GM21515 (cell line): ENCODE measurements around the gene PRKCE.

Experiments
- ATAC-seq: cut with Tn5 transposase; IDR thresholded peaks from one replicate; pipeline ENCODE4 v1.9.1; 2021; ENCODE audit not compliant: unreplicated experiment

Gene PRKCE

DNA sequence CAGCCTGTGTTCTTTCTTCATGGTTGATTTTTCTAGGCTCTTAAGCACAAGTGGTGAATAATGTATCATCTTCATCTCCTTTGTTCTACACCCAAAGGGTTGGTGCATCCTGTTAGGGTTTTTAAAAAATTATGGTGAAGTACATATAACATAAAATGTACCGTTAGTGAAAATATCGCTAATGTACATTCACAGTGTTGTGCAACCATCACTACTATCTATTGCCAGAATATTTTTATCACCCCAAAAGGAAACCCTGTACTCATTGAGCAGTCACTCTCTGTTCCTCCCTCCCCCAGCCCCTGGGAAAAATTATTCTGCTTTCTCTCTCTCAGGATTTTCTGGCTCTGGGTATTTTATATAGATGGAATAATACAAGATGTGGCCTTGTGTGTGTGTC, 98.5 kb downstream of the PRKCE start:
- ATAC-seq, result no peak

DNA sequence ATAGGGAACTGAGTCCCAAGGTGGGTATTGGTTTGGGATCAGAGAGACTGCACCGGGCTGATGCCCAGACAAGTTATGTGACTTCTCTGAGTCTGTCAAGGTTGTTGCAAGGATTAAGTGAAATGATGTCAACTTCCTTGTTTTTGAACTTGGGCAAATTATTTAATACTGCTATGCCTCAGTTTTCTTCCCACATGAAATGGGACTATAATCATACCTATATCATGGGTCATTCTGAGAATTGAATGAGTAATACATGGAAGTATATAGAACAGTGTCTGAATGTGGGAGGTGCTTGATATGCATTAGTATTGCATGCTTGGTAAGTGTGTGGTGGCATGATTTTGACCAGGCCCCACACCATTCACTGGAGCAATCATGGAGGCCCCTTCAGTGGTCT, 99.0 kb downstream of the PRKCE start:
- ATAC-seq, result no peak

DNA sequence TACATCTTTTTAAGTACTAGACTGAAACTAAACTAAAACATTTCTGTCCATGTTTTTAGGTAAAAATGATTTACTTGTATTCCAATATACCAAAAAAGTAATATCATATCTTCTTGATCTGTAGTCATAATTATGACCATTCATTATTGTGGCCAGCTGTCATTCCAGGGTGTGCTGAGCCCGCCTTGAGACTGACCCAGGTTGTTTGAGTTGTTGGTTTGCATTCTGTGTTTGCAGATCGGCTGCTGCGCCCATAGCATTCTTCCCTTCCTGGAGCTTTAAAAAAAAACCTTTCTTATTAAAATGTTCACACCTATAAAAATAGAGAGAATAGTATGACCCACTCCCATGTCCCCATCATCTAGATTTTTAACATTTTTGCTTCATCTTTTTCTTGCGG, 101.9 kb downstream of the PRKCE start:
- ATAC-seq, result no peak

DNA sequence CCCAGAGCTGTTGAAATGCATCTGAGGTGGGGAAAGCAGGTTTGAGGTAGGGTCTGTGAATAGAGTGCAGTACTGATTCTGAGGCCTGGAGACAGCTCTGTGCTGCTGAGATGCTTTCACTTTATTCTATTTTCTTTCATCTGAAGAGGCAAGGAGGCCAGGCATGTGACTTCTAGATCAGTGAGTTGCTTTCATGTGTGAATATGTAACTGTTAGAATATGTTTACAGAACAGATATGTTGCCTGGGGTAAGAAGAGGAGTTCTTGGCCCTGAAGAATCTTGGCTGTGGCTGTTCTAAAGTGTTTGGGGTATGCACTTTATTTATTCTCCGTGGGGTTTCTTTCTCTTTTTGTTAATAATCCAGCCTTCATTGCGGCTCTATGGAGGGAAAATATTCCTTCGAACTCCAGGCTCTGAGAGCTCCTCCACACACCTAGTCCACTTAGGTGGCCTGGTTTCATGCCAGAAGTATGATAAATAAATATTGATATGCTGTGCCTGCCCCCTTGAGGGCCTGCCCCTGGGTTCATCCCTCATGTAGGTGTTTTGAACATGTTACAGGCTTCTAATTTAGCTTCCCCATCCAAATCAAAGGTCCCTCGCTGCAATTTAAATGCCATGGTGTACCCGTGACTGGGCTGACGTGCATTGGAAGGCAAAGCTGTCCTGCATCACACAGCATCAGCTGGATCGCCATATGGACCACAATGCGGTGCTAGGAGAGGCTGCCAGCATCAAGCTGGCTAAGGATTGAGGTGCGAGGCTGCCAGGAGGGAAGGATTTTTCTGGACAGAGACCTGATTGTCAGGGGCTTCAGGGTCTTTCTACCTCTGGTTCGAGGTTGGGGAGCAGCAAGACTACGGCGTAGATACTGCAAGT, 102.9 kb downstream of the PRKCE start:
- ATAC-seq, result no peak

DNA sequence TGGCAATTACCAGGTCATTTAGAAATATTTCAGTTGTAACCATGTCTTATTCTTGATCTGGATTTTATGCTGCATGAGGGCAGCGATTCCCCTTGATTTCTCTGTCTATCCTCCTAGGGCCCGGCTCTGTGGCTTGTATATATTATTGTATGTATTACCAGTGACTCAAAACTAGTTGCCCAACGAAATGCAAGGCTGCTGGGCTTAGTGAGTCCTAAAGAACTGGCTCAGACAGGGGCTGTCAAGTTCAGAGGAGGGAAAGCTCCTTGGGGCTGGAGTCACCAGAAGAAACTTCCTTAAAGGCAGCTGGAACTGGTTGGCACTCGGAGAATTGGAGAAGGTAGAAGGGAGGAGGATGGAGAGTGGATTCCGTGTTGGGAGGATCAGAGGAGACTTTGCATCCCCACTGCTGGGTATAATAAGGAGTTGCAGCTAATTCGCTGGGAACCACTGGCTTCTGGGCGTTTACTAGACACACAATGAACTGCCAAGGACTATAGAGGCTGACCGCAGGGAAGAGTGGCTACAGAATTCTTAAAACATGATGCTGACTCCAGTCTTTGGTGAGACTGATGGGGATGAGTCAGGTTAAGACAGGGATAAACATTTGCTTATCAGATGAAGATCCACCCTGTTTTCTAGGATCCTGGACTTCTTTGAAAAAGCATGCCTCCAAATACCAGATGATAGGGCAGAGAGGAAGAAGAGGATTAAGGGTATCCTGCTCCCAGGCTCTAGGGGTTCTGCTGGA, 104.3 kb downstream of the PRKCE start:
- no peak for ATAC-seq

DNA sequence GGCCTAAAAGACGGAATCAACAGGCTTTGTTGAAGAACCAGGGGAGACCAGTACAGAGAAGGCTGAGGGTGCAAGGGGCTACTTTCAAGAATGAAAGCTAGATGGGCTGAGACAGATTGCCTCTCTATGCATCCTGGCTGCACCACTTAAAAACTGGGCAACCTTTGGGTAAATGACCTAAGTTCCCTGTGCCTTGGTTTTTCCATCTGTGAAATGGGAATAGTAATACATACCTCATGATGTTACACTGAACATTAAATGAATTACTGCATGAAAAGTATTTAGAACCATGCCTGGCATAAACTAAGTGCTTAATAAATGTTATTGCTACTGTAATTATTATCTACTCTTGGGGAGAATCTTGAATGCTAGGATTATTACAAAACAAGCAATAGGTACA, 106.5 kb downstream of the PRKCE start:
- no peak for ATAC-seq

DNA sequence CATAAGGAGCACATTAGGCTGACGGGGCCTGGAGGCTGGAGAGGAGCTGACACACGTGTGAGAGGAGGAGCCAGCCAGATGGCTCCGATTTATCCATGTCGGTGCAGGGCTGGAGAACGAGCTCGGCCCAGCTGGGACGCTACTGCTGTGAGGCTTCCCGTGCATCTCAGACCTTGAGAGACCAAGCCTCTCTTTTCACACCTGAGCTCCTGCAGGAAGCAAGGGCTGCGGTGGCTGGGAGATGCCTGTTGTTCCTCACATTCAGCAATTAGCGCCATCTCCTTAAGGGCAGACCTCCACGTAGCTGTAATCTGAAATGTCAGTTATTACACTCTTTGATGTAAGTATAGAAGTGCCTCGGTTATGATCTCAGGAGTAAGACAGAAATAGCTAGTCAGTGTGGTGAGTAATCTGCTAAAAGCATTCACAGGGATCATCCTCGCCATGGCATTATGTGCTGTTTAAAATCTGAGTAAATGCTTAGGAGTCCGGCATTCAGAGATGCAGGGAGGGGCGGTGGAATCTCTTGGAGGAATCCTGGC, 107.9 kb downstream of the PRKCE start:
- ATAC-seq, result no peak

DNA sequence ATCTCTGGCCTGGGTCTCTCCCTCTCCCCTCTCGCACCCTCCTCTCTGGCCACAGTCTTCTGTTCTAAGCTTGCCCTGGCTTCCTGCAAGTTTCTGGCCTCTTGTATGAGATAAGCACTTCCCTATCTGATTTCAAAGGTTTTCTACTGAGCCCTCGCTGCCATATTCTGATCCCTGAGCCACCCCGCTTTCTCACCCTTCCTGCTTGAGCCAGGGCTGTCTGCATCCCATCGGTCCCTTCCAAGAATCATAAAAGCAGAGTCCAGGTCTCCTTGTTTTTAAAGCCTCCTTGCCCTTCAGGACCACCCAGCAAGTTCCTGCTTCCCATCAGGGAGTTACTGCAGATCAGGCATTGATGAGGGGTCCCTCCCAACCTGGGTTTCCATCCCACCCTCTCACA, 110.2 kb downstream of the PRKCE start:
- no peak for ATAC-seq

DNA sequence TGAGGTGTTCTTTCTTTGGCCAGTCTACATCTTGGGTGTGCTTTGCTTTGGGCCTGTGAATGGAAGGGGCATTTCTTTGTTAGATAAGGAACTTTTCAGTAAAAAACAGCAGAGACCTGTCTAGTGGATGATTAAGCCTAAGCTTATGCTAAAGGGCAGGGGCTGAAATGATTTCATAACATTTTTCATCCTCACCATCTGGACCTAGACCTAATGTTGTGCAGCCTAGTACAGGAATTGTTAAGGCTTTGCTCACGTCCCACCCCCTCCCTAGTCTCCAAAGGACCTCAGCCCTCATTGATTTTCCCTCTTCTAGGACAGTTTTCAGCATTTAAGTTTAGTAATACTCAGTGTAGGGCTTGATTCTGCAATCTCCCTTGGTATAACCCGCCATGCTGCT, 111.8 kb downstream of the PRKCE start:
- no peak for ATAC-seq

DNA sequence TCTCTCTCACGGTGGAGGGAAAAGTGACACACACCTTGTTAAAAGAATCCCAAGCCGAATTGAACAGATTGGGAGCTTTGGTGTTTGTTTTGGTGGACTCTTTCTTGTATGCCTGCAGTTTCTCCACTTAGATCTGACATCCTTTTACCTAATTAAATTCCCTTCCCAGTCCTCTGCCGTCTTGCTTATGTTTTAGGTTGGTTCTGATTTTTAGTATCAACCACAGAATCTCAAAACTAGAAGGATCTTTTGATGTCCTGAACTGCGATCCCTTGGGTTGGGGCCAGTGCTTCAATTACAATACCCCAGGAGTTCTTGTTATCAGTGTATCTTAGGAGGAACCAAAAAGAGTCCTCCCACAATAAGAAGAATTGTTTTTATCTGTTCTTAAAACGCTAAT, 112.3 kb downstream of the PRKCE start:
- ATAC-seq, result no peak

DNA sequence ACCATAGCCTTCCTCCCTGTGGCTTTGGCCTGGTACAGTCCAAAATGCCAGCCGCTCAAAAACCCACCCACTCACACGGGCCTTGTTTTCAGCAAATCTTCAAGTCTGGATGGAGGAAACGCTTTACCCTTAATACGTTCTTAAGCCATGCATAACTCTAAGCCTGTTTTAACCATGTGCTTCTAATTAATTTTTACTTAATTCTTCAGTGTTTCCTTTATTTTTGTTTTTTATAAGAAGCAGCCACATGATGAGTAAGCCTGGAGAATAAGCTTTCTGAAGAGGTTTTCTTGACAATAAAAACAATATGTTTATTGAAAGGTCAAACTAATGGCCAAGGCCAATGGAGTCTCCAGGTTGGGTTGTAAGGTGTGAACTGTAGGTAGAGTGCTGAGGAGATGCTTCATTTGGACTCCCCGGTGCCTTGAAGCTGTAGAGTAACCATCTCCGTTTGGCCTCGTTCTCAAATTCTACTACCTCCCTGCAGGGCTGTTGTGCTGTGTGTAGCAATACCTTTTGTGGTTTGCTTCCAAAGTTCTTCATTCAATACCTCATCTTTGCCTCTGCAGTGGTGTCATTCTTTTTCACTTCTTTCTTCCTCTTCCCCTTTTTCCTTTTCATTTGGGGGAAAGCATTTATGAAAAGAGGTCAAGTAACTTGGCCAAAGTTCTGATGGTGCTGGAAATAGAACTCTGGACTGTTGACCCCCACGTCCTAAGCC, 113.7 kb downstream of the PRKCE start:
- no peak for ATAC-seq

DNA sequence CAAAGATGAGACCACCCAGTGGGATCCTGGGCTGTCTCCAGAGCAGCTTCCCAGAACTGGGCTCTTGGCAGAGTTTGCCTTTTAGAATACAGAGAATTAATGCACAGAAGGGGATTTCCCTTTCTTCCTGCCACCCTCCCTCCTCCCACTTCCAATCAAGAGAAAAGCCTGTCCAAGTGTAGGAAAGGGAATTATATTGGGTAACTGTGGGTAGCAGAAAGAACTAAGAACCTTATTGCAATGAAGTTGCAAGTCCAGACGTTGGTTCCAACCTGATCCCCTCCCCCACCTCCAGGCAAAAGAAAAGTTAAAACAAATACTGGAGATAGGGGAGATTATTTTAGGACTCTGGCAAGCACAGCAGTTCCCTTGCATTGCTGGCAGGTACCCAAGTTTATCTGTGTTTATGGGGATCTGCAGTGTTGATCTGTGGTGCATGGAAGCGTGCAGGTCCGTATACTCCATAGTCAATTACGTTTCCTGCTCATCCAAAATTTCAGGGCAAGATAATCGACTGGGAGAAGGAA, 114.3 kb downstream of the PRKCE start:
- ATAC-seq, result no peak

DNA sequence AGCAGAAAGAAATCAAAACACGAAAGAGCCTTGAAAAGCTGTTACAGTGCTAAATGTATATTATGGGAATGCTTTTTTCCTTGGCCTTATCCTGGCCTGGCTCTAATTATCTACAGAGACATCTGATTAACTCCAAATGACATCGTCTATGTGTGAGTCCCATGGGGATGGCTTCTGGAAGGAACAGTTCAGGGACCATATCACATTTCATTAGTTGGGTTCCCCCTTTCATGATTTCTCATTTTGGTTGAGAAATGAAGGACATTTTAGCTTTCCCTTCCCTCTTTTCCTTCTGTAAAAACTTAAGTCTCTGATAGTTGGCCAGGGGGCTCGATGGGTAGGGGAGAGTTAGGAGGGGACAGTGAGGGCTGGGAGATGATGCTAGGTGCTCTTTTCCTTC, 116.7 kb downstream of the PRKCE start:
- no peak for ATAC-seq

DNA sequence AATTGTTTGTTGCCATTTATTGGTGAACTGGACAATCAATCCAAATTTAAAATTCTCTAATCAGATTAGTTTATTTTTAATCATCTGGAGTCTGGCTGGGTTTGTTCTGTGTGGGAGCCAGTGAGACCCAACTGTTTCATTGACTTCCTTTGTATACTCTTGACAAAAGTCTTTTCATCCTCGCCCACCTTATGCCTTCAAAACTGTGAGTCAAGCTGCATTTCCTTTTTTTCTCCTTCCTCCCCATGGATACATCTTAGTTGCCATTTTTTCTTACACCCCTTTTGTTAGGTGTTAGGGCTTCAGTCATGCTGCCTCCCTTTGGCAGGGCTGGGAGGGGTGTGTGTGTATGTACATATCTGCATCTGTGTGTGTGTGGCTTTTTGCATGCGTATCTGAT, 117.6 kb downstream of the PRKCE start:
- no peak for ATAC-seq

DNA sequence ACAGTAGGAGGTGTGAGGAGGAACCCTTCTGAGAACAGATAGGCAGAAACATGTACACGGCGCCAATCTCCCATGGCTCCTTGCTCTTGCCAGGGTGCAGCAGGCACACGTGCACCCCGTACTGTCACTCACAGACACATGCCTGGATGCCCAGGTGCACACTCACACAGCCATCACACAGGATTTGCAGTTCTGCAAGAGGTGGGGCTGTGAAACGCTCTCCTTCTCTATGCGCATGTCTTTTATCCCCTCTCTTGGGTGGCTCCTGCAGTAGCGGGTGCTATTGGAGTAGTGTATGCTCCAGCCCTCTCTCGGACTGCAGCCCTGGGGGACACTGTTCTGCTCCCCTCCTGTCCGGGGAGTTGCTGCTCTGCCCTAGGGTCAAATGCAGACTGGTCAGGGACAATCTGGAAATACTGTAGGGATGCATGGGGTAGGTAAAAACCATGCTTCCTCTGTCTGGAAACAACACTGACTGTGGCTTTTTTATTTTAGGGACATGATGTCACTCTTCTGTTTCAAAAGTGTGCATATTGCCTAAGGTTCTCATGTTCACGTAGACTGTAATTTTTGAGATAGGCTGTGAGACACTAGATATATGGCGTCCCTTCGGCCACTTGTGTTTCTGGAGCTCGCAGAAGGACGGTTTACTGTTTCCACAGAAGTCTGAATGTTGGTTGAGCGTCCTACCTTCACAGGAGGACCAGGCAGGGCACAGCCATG, 118.5 kb downstream of the PRKCE start:
- no peak for ATAC-seq

DNA sequence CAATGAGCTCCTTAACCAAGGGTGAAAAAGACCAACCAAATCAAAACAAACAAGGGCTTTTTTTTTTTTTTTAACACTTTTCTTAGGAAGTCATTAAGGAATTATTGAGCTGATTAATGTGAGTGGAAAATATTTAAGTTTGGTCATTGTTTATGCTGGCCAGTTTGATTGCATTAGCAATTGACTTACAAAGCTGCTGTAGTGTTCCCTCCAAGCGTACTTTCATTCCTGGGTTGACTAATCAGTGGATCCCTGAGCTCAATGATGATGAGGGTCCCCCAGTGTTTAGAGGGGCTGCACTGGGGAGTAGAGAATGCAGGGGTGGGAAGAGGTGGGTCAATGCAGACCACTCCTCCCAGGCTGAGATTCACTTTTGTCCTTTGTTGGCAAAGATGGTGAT, 119.3 kb downstream of the PRKCE start:
- no peak for ATAC-seq

DNA sequence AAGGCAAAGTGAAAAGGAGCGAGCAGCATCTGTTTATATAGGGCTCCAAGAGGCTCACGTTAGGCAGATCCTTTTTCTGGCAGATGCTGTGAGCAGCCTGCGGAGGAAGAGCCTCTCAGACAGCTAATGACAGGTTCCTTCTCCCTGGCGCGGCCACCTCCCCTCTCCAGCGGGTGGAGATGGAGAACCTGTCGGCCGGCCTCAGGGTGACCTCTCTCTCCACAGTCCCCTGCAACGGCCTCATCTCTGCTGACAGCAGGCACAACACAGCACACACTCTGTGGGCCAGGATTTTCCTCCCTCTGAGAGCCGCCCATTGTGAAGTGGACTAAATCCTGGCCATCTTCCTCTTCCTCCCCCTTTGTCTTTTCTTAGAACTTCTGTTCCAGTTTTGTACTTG, 119.8 kb downstream of the PRKCE start:
- ATAC-seq, result no peak

DNA sequence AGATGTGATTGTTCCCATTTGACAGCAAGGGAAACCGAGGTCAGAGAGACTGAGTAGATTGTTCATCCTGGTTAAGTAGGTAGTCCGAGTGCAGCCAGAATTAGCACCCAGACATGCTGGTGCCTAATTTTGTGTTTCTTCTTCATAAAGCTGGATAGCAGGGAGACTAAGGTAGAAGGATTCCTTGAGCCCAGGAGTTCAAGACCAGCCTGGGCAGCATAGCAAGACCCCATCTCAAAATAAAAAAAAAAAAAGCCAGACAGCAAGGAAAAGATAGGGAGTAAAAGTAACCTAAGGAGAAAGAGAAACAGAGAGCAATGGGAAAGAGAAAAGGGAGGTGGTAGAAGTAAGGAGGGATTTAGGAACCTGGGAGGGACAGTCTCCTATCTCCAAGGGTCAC, 120.6 kb downstream of the PRKCE start:
- ATAC-seq, result no peak

DNA sequence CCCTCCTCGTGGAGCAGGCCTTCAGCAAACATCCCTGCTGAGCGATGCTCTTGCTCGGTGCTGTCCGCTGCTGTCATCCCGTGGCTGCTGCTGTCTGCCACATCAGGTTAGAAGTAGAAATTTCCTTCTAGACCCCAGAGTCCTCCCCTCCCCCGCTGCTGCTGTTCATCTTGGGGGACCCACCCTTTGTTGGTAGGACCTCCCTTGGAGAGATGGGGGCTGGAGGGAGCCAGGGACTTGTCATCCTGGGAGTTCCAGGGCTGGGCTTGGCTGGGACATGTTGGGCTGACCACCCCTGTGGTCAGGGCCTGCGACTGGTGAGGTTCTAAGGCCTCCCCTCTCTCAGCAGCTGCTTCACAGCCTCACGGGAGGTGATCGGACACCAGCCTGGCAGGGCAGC, 122.4 kb downstream of the PRKCE start:
- ATAC-seq, result no peak

DNA sequence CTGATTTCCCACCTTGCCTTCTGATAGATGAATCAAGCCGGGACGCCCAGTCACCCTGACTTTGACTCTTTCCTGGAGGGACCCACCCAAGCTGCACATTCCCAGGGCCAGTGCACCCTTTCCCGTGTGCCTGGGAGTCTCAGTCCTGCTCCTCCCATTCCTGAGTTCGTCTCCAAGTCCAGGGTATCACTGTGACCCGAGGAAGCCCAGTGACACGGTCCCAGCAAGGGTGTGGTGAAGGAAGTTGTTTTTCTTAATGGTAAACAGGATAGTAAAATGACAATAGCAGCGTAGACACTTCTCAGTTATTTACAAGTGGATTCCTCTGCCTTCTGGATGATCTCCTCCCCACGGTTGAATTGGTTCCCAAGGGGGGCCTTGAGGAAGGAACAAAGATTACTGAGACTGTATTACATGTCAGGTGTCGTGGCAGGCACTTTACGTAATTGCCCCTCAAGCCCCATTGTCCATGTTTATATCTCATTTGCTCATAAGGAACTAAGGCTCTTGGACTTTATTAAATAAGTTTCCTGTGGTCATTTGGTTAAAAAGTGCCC, 123.3 kb downstream of the PRKCE start:
- ATAC-seq, result no peak
